K562 (cell line): Measurements from ENCODE around the gene VWF. TPM values are rescaled to one million over a fixed set of nuclear protein-coding genes. Genes with fewer than 3 reads are reported as not detected.
A peak's percentile ranks its signal among the peaks of the same experiment; 100 is the strongest.

Experiments used
- ATAC-seq: fragments of 200-7000 bp; cut with Tn5 transposase; 3 replicates; pipeline ENCODE4 v1.9.1; 2020; ENCODE audit warnings: moderate library complexity
- BruUV-seq: library from RNA; stranded (reverse); fragments of 400-500 nt; replicated peaks from 2 replicates; lab custom pipeline; 2021; lab: Mats Ljungman, UMichigan
- CTCF ChIA-PET: fragments of 300-600 bp; formaldehyde crosslinking; extraction: SDS; loops from one replicate; lab custom pipeline; 2021; ENCODE audit warnings: low intra/inter-chr PET ratio; lab: Yijun Ruan, JAX
- POLR2A ChIA-PET: fragments of 300-600, 350-650 bp; sonication (Branson Sonifier 250); formaldehyde crosslinking; extraction: SDS; loops from one replicate; lab custom pipeline; 2021; ENCODE audit warnings: antibody characterized with exemption, inconsistent platforms; lab: Yijun Ruan, JAX
- DNase-seq, 4 experiments: peaks; one replicate each; pipeline versions ENCODE4 v3.0.0 to v3.0.0-alpha.2; 2011 to 2018; ENCODE audit warnings: low spot score in 3 of 4, mixed read lengths in 3 of 4; ENCODE audit errors: extremely low read depth in 1 of 4
- FAIRE-seq: peaks from 2 replicates; lab custom pipeline; 2011; peaks lifted over from hg19 to GRCh38; lab: Jason Lieb, UNC
- H2AFZ ChIP-seq: 2 replicates; pipeline ENCODE4 v1.6.0; 2011; ENCODE audit warnings: low read depth, low read length, control low read depth, inconsistent platforms
- H3K27ac ChIP-seq: fragments of 200-600 bp; 3 replicates; pipeline ENCODE4 v1.8.0; 2011; ENCODE audit warnings: low read depth, mild to moderate bottlenecking, control low read depth, inconsistent platforms, low read length, moderate library complexity, mixed read lengths; ENCODE audit errors: extremely low read depth
- H3K27me3 ChIP-seq, 2 experiments: fragments of 300-600 bp in 1 of 2; 2 replicates in 1 of 2; 3 replicates in 1 of 2; pipeline versions ENCODE4 v1.6.0 to v1.8.0; 2011; ENCODE audit warnings: inconsistent platforms in 2 of 2, low read length in 2 of 2, mild to moderate bottlenecking in 1 of 2, mixed read lengths in 1 of 2, moderate library complexity in 1 of 2; ENCODE audit not compliant: control insufficient read depth in 2 of 2, insufficient read depth in 2 of 2
- H3K36me3 ChIP-seq: fragments of 300-600 bp; 3 replicates; pipeline ENCODE4 v1.8.0; 2011; ENCODE audit warnings: mild to moderate bottlenecking, low read length, inconsistent platforms; ENCODE audit not compliant: control insufficient read depth, insufficient read depth
- H3K4me1 ChIP-seq, 2 experiments: fragments of 200-600 bp in 1 of 2; replicated peaks in 1 of 2; 2 replicates in 1 of 2; 3 replicates in 1 of 2; pipeline versions ENCODE4 v1.5.1 to v1.8.0; 2011; ENCODE audit warnings: inconsistent platforms in 2 of 2, low read length in 2 of 2, mild to moderate bottlenecking in 1 of 2, mixed read lengths in 1 of 2, moderate library complexity in 1 of 2; ENCODE audit not compliant: control insufficient read depth in 2 of 2, insufficient read depth in 2 of 2
- H3K4me2 ChIP-seq: 2 replicates; pipeline ENCODE4 v1.6.1; 2011; ENCODE audit warnings: low read length, control low read depth, inconsistent platforms, mixed read lengths; ENCODE audit not compliant: insufficient read depth
- H3K4me3 ChIP-seq: fragments of 200-600 bp; sonication (generic), shearing (Covaris generic); 2 replicates; pipeline ENCODE4 v1.5.1; 2016; ENCODE audit warnings: control low read depth, inconsistent platforms
- H3K79me2 ChIP-seq: fragments of 200-600 bp; 3 replicates; pipeline ENCODE4 v1.8.0; 2011; ENCODE audit warnings: low read length, inconsistent platforms; ENCODE audit not compliant: control insufficient read depth, insufficient read depth
- H3K9ac ChIP-seq, 2 experiments: 2 replicates each; pipeline versions ENCODE4 v1.6.0 to v1.6.1; 2011; ENCODE audit warnings: low read depth in 2 of 2, low read length in 2 of 2, control low read depth in 1 of 2, inconsistent platforms in 1 of 2, mild to moderate bottlenecking in 1 of 2, mixed read lengths in 1 of 2; ENCODE audit not compliant: insufficient read depth in 1 of 2
- H3K9me1 ChIP-seq: one replicate; pipeline ENCODE4 v1.6.0; 2011; ENCODE audit warnings: inconsistent platforms, mild to moderate bottlenecking, low read length, moderate library complexity; ENCODE audit not compliant: control insufficient read depth, insufficient read depth
- H3K9me3 ChIP-seq: replicated peaks from 2 replicates; pipeline ENCODE4 v1.5.1; 2011; ENCODE audit warnings: low read depth, low read length, inconsistent platforms; ENCODE audit not compliant: control insufficient read depth, insufficient read depth
- H4K20me1 ChIP-seq: replicated peaks from 2 replicates; pipeline ENCODE4 v1.6.1; 2011; ENCODE audit warnings: low read length, inconsistent platforms, mixed read lengths; ENCODE audit not compliant: control insufficient read depth, insufficient read depth
- ARID3A ChIP-seq: IDR thresholded peaks from 2 replicates; pipeline ENCODE4 v1.6.1; 2012; ENCODE audit warnings: low read depth, low read length, improper control_type of control experiment, borderline replicate concordance
- CREB1 ChIP-seq, 2 experiments: sonication (generic) in 1 of 2; formaldehyde crosslinking in 1 of 2; IDR thresholded peaks; 2 replicates each; pipeline versions ENCODE4 v1.6.1 to v1.8.0; 2012 to 2022; ENCODE audit warnings: inconsistent platforms in 1 of 2, mild to moderate bottlenecking in 1 of 2, missing genetic modification reagents in 1 of 2, moderate library complexity in 1 of 2
- DDX20 ChIP-seq: fragments of 450-650 bp; IDR thresholded peaks from 2 replicates; pipeline ENCODE4 v1.6.1; 2016; ENCODE audit warnings: missing genetic modification characterization, low read depth, mild to moderate bottlenecking, missing compliant biosample characterization, moderate library complexity
- ETV6 ChIP-seq, 3 experiments: fragments of 150-350 bp in 1 of 3; sonication (generic) in 1 of 3; formaldehyde crosslinking in 1 of 3; IDR thresholded peaks; 2 replicates each; pipeline versions ENCODE4 v1.6.1 to v1.8.0; 2014 to 2022; ENCODE audit warnings: borderline replicate concordance in 2 of 3, low read depth in 2 of 3, antibody characterized with exemption in 1 of 3, low read length in 1 of 3, mild to moderate bottlenecking in 1 of 3, missing genetic modification reagents in 1 of 3
- NR2C1 ChIP-seq, 2 experiments: fragments of 450-650 bp; IDR thresholded peaks; 2 replicates each; pipeline ENCODE4 v1.6.1; 2017; ENCODE audit warnings: mild to moderate bottlenecking in 2 of 2, antibody characterized with exemption in 1 of 2, inconsistent platforms in 1 of 2, missing compliant biosample characterization in 1 of 2, missing genetic modification characterization in 1 of 2
- NR2F6 ChIP-seq: fragments of 450-650 bp; formaldehyde crosslinking; IDR thresholded peaks from 2 replicates; pipeline ENCODE4 v1.4.0; 2020; ENCODE audit warnings: mild to moderate bottlenecking
- PHB ChIP-seq: fragments of 250-450 bp; sonication (Bioruptor Pico); IDR thresholded peaks from 2 replicates; pipeline ENCODE4 v1.5.0; 2021
- RAD21 ChIP-seq, 2 experiments: fragments of 250-450 bp in 1 of 2; fragments of 450-650 bp in 1 of 2; sonication (Bioruptor Pico) in 1 of 2; formaldehyde crosslinking in 1 of 2; IDR thresholded peaks in 1 of 2; conservative IDR thresholded peaks in 1 of 2; 2 replicates each; pipeline versions ENCODE4 v1.4.0 to v1.8.0; 2020 to 2022; ENCODE audit warnings: mild to moderate bottlenecking in 2 of 2, moderate library complexity in 1 of 2
- SAFB2 ChIP-seq: fragments of 200-400 bp; formaldehyde crosslinking; IDR thresholded peaks from 2 replicates; pipeline ENCODE4 v1.6.1; 2018; ENCODE audit warnings: borderline replicate concordance, low read length, low read depth, moderate library complexity; ENCODE audit not compliant: severe bottlenecking
- SMC3 ChIP-seq: conservative IDR thresholded peaks from 2 replicates; pipeline ENCODE4 v1.6.1; 2011; ENCODE audit warnings: low read depth, low read length, improper control_type of control experiment; ENCODE audit not compliant: insufficient read depth
- TEAD2 ChIP-seq: fragments of 450-650 bp; IDR thresholded peaks from 2 replicates; pipeline ENCODE4 v1.6.1; 2016; ENCODE audit warnings: missing genetic modification characterization, control low read depth, missing compliant biosample characterization
- TFAM ChIP-seq: fragments of 250-450 bp; sonication (Bioruptor Pico); conservative IDR thresholded peaks from 2 replicates; pipeline ENCODE4 v1.5.0; 2021; ENCODE audit warnings: mild to moderate bottlenecking, moderate library complexity
- TGIF2 ChIP-seq: sonication (generic); formaldehyde crosslinking; IDR thresholded peaks from 2 replicates; pipeline ENCODE4 v1.8.1; 2022; ENCODE audit warnings: mild to moderate bottlenecking, missing genetic modification reagents, moderate library complexity
- ZNF764 ChIP-seq: fragments of 250-450 bp; sonication (Bioruptor Pico); IDR thresholded peaks from 2 replicates; pipeline ENCODE4 v1.4.0; 2020; ENCODE audit warnings: low read depth, mild to moderate bottlenecking, moderate library complexity
- WGBS: fragments of 100-300 bp; shearing (Covaris generic); methylation state at CpG from one replicate; pipeline ENCODE4 v1.1.6; 2016; ENCODE audit warnings: low coverage, mixed read lengths; ENCODE audit not compliant: insufficient coverage; ENCODE audit errors: missing lambda C conversion rate; 5-methylcytosine and 5-hydroxymethylcytosine counted together
- in situ Hi-C: fragments of 300-500 bp; cut with MboI; formaldehyde crosslinking; loops from 4 replicates; pipeline ENCODE4 v1.15.0; 2018; ENCODE audit warnings: inconsistent platforms, mixed read lengths
- intact Hi-C: fragments of 100-400 bp; cut with micrococcal nuclease; formaldehyde crosslinking; loops from 2 replicates; pipeline ENCODE4 v1.14.2; 2022
- polyA plus RNA-seq, 8 experiments: library from polyadenylated mRNA; depleted of rRNA in 4 of 8; stranded (reverse) in 5 of 8; unstranded in 3 of 8; fragments of >200 nt; fragmentation: Nextera tagmentation in 2 of 8; fragmentation: Illumina TruSeq in 1 of 8; extraction: Ambion mirVana in 2 of 8; extraction: Trizol in 1 of 8; gene quantifications; 2 replicates each; pipeline versions ENCODE4 v1.2.1 to v1.2.3, GENCODE V29; 2011 to 2014; ENCODE audit warnings: inconsistent platforms in 1 of 8, missing spikeins in 1 of 8
- total RNA-seq, 7 experiments: library from RNA; depleted of rRNA in 6 of 7; stranded (reverse); fragments of >200 nt in 6 of 7; fragmentation: Illumina TruSeq in 2 of 7; extraction: Trizol in 2 of 7; gene quantifications; 2 replicates each; pipeline versions ENCODE4 v1.2.1 to v1.2.3, GENCODE V29; 2011 to 2021; ENCODE audit warnings: low replicate concordance in 1 of 7
- TF ChIP-seq, protein P1 (sequence below): sonication (generic); formaldehyde crosslinking; IDR thresholded peaks from 2 replicates; pipeline ENCODE4 v1.8.1; 2022; ENCODE audit warnings: missing genetic modification reagents
- TF ChIP-seq, protein P2 (sequence below): sonication (generic); formaldehyde crosslinking; IDR thresholded peaks from 2 replicates; pipeline ENCODE4 v1.8.1; 2023; ENCODE audit warnings: mild to moderate bottlenecking, missing genetic modification reagents

The VWF gene
- total and polyA plus RNA-seq, 9 of the 15 experiments (the other 6 are each of a cell fraction or from before 2014, with no cell fraction given) = 0.53 TPM; not detected in 8

GRCh38 chr12:5965950-5966383, 158.5 kb downstream of the VWF start:
- BruUV-seq = no TSS peak
- Histone ChIP-seq H3K4me2 (no peak overlapping the region), H3K4me3 (no peak overlapping the region), H3K36me3 (no peaks in the 10 kb centered on the region), H3K9ac (no peak overlapping the region), H3K9me1 (no peaks in the 10 kb centered on the region), H4K20me1 (no peaks in the 10 kb centered on the region), H3K27ac (no peak overlapping the region), H3K9me3 (no peaks in the 10 kb centered on the region), H3K4me1 (no peaks in the 10 kb centered on the region), H2AFZ (no peak overlapping the region), H3K27me3 (peaks cover 0 to 16% of the 10 kb centered on the region in 2 experiments; a peak in 2 of 5 replicates), H3K79me2 (no peaks in the 10 kb centered on the region)
- intact Hi-C loops (no loop called here), in situ Hi-C loops (no loop called here)
- ChIA-PET CTCF (interaction anchor here (0.6 to 1.4 kb wide), 2 partner anchors 74 to 939 kb away, joined by 3 to 10 read pairs; no protein-coding TSS in a partner anchor), POLR2A (no interaction called here)
- 6% methylated on average over 5 of the region's 9 CpGs for WGBS
- DNase-seq = peak; percentile 43 to 53 (median 51)
- FAIRE-seq = no peak
- peak; percentile 94 for ATAC-seq
- TF ChIP-seq, protein P1, sequence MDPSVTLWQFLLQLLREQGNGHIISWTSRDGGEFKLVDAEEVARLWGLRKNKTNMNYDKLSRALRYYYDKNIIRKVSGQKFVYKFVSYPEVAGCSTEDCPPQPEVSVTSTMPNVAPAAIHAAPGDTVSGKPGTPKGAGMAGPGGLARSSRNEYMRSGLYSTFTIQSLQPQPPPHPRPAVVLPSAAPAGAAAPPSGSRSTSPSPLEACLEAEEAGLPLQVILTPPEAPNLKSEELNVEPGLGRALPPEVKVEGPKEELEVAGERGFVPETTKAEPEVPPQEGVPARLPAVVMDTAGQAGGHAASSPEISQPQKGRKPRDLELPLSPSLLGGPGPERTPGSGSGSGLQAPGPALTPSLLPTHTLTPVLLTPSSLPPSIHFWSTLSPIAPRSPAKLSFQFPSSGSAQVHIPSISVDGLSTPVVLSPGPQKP (CRISPR knock-in tag) = no peak
- TF ChIP-seq CREB1 (IDR thresholded peaks at IDR 0.05) (no peak), CREB1 (CRISPR knock-in tag; IDR thresholded peaks at IDR 0.05) (no peak), ARID3A (no peak), SMC3 (peak; percentile 45; the same call in 1 of the 2 replicates), NR2C1 (IDR thresholded peaks at IDR 0.05) (no peak), NR2C1 (tag; IDR thresholded peaks at IDR 0.05) (no peak), RAD21 (CRISPR knock-in tag; conservative IDR thresholded peaks at IDR 0.05 in 1 of 2, IDR thresholded peaks at IDR 0.05 in 1 of 2) (peak in 1 of 2 experiments; percentile 26; a peak in 2 of 4 replicates), TFAM (CRISPR knock-in tag) (no peak), DDX20 (no peak), TEAD2 (tag) (no peak), ZNF764 (CRISPR knock-in tag) (no peak), TGIF2 (CRISPR knock-in tag) (no peak), NR2F6 (CRISPR knock-in tag) (no peak), ETV6 (IDR thresholded peaks at IDR 0.05; ENCODE audit: borderline replicate concordance in 1 of 2, low read depth in 2 of 2, low read length in 1 of 2) (no peak), ETV6 (CRISPR knock-in tag; IDR thresholded peaks at IDR 0.05; ENCODE audit: borderline replicate concordance) (no peak), SAFB2 (no peak), PHB (CRISPR knock-in tag) (no peak)
- TF ChIP-seq, protein P2, sequence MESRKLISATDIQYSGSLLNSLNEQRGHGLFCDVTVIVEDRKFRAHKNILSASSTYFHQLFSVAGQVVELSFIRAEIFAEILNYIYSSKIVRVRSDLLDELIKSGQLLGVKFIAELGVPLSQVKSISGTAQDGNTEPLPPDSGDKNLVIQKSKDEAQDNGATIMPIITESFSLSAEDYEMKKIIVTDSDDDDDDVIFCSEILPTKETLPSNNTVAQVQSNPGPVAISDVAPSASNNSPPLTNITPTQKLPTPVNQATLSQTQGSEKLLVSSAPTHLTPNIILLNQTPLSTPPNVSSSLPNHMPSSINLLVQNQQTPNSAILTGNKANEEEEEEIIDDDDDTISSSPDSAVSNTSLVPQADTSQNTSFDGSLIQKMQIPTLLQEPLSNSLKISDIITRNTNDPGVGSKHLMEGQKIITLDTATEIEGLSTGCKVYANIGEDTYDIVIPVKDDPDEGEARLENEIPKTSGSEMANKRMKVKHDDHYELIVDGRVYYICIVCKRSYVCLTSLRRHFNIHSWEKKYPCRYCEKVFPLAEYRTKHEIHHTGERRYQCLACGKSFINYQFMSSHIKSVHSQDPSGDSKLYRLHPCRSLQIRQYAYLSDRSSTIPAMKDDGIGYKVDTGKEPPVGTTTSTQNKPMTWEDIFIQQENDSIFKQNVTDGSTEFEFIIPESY (CRISPR knock-in tag) = no peak
